WI38 (cell line): ENCODE measurements around the gene OCSTAMP.

ENCODE experiments used
- H3K4me3 ChIP-seq: 2 replicates; pipeline ENCODE4 v1.5.1; 2011; ENCODE audit warnings: low read depth, mild to moderate bottlenecking, control low read depth, low read length
- CTCF ChIP-seq: IDR thresholded peaks from 2 replicates; pipeline ENCODE4 v1.5.1; 2012; ENCODE audit warnings: low read depth, mild to moderate bottlenecking, control low read depth, low read length

The OCSTAMP gene

GRCh38 chr20:46572790-46573189 is 22.3 kb upstream of the OCSTAMP start:
- no peak overlapping the region for H3K4me3 ChIP-seq
- no peak for TF ChIP-seq CTCF

GRCh38 chr20:46572153-46572552 is 21.7 kb upstream of the OCSTAMP start:
- H3K4me3 ChIP-seq, result no peak overlapping the region
- TF ChIP-seq CTCF, result no peak

GRCh38 chr20:46571418-46571817 is 21.0 kb upstream of the OCSTAMP start:
- no peak for TF ChIP-seq CTCF
- no peak overlapping the region for H3K4me3 ChIP-seq

DNA sequence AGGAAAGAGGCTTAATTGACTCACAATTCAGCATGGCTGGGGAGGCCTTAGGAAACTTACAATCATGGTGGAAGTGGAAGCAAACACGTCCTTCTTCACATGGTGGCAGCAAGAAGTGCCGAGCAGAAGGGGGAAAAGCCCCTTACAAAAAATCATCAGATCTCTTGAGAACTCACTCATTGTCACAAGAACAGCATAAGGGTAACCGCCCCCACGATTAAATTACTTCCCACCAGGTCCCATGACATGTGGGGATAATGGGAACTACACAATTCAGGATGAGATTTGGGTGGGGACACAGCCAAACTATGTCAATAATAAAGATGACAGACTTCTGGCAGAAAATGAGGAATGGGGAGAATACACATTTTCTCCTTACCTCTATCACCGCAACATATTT is 20.5 kb upstream of the OCSTAMP start:
- no peak for TF ChIP-seq CTCF
- no peak overlapping the region for H3K4me3 ChIP-seq

DNA sequence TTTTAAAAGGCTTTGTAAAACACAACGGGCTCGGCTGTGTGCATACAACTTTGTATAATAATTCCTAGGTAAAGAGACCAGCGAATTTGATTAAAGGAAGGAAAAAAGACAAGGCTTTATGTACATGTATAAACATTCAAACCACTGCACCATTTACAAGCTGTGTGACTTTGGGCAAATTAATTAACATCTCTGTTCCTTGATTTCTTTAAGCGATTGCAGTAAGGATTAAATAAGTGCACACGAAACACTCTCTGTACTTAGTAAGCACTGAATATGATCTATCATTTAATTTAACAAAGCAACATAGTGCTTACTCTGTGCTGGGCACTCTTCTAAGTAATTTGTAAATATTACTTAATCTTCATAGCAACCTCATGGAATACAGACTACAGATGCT is 19.5 kb upstream of the OCSTAMP start:
- H3K4me3 ChIP-seq, result no peak overlapping the region
- TF ChIP-seq CTCF, result no peak

DNA sequence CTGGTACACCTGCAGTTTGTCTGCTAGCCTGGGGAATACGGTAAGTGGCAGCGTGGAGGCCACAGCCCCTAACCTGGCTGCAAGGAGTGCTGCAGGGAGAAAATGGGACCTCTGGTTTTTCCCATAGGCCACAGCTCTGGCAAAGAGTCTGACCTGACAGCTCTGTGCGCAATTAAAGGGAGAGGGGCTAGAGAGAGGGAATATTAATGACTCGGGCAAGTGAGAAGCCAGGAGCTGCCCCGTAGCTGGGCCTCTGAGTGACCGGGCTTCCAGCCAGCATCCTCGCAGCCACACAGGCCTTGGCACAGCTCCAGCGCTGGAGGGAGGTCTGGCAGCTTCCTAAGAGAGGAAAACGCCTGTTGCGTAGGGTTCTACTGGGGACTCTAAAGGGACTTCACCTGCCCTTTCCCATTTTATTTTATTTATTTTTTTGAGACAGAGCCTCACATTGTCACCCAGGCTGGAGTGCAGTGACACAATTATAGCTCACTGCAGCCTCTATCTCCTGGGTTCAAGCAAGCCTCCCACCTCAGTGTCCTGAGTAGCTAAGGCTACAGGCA is 18.2 kb upstream of the OCSTAMP start:
- TF ChIP-seq CTCF, result no peak
- H3K4me3 ChIP-seq, result no peak overlapping the region

DNA sequence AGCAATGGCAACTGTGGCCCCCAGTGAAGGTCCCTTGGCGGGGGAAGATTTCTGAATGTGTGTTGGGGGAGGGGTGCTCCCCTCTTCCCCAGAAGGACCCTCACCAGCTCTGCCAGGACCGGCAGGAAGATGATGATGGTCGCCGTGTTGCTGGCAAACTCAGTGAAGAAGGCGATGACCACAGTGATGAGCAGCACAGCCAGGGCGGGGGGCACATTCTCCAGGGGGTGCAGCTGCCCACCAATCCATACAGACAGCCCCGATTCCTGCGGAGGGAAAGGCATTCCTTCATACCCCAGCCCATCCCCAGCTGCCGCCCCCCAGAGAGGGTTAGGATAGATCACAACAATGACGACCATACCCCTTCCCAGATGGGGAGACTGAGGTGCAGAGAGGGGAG is 15.7 kb upstream of the OCSTAMP start:
- no peak for TF ChIP-seq CTCF

More for the DNA sequence above, 15.7 kb upstream of the OCSTAMP start:
- no peak overlapping the region for H3K4me3 ChIP-seq
